HG03565 (cell line): Measurements from ENCODE around the gene GLRX3.
A peak's percentile ranks its signal among the peaks of the same experiment; 100 is the strongest.
"Not testable (repeated sequence)": the region's sequence is repeated elsewhere in the genome, so short reads cannot be mapped to it uniquely, and the experiment has no call there.

Experiments used
- ATAC-seq: cut with Tn5 transposase; IDR thresholded peaks from one replicate; pipeline ENCODE4 v1.9.1; 2021; ENCODE audit warnings: mild to moderate bottlenecking, moderate library complexity; ENCODE audit not compliant: unreplicated experiment

The GLRX3 gene

GRCh38 chr10:130136226-130137089 lies at the start of gene GLRX3:
Gene GLRX3, plus strand, starts transcription at chr10:130136391. Its CDS starts 30 bp downstream, at chr10:130136421.
- peak; percentile 68 for ATAC-seq

DNA sequence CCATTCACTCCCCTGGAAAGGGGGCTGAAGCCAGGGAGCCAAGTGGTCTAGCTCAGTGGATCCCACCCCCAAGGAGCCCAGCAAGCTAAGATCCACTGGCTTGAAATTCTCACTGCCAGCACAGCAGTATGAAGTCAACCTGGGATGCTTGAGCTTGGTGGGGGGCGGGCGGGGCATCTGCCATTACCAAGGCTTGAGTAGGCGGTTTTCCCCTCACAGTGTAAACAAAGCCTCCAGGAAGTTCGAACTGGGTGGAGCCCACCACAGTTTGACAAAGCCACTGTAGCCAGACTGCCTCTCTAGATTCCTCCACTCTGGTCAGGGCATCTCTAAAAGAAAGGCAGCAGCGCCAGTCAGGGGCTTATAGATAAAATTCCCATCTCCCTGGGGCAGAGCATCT lies 45.6 kb upstream of the GLRX3 start:
- not testable (repeated sequence) for ATAC-seq

- no peak for ATAC-seq
Observed at GRCh38 chr10:130099344-130099743, 36.8 kb upstream of the GLRX3 start.

GRCh38 chr10:130105724-130106123 lies 30.5 kb upstream of the GLRX3 start:
- no peak for ATAC-seq

DNA sequence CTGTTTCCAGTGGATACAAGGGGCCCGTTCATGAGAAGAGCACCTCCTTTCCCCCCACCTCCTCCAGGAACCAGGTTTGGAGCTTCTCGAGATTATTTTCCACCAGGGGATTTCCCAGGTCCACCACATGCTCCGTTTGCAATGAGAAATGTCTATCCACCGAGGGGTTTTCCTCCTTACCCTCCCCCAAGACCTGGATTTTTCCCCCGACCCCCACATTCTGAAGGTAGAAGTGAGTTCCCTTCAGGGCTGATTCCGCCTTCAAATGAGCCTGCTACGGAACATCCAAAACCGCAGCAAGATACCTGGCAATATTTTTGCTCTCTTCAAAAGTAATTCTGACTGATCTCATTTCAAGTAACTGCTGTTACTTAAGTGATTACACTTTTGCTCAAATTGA lies 28.0 kb upstream of the GLRX3 start:
- not testable (repeated sequence) for ATAC-seq

DNA sequence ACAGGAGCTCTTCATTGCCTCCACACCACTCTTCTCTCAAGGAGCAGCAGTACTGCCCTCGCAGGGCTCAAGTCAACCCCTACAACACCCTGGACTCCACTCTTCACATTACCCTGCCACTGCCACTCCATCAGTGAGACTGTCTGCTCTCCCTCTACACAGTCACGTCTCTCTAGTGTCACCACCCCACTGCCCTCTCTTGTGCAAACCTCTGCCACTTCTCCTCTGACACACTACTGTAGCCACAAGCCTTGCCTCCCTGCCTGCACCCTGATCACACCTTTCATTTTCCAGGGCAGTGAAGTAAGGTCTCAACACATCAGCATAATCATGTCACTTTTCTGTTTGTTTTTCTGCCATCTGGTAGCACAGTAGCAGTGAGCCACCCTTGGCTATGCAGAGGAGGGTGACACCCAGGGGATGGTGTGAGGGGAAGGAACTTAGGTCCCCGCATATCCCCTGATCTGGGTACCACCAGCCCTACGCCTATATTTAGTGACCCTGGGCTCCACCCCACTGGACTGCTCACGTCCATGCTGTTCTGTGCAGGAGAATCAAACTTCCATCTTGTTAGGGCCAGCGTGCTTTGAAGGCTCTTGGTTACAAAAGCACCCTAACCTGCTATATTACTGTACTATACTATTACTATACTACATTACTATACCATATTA lies 27.1 kb upstream of the GLRX3 start:
- no peak for ATAC-seq

DNA sequence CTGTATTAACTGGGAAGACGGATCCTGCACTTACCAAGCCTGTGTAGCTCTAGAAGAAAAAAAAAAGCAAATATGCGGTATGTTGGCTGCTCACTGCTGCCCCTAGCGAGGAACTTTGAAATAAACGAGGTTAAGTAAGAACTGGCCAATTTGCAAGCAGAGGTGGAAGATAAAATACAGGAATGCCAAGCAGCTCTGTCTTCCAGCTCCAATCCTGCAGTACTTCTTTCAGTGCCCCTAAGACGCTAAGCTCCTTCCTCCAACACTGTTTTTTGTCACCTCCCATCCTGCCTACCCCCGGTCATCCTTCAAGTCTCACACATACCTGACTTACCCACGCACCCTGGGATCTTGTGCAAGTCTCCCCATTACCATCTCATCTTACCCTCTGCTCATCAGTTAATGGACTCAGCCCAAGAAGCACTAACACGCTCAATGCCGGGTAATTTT lies 26.4 kb upstream of the GLRX3 start:
- ATAC-seq, result no peak

DNA sequence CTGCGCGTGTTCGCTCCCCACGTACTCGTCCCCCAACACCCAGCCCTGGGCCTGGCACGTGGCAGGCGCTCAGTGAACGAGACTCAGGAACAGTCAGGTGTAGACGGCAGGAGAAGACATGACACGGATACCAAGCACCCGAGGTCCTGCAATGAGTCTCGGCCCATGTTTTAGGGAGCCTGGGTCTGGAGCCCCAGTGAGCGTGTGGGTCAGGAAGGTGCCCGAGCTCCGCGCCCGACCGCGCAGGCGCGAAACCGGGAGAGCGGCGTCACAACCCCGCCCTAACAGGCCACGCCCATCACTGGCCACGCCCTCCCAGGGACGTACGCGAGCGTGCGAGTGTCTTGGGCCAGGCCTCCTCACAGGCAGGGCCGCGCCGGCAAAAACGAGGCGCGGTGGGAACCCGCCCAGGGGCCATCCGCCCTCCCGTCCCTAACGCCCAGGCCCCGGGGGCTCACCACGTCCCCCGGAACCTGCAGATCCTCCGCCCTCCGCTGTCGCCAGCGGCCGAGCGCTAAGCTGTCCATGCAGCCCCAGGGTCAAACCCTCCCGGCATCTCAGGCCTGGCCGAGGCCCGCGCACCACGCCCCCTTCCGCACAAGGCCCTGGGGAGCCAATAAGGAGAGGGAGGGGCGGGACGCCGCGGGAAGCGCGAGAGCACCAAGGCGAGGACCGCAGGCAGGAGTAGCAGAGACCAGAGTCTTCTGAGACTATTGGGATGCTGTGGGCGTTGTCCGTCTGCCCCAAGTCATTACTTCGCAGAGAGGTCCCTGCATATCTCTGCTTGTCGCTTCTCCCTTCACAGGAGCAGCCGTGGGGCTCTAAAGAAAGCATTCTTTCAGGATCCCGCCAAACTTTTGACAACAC lies 25.7 kb upstream of the GLRX3 start, which contains the start of gene C10orf143:
TSS of gene C10orf143 (minus strand) at position 585 of the 867 bp plus-strand sequence. CDS start at position 527, 58 bp downstream.
- ATAC-seq, result peak; percentile 66

GRCh38 chr10:130111113-130111851 lies 24.9 kb upstream of the GLRX3 start:
- ATAC-seq, result peak; percentile 74

- no peak for ATAC-seq
Observed at GRCh38 chr10:130111852-130112180, 24.4 kb upstream of the GLRX3 start.

- ATAC-seq, result no peak
Observed at GRCh38 chr10:130112821-130113220, 23.4 kb upstream of the GLRX3 start.

DNA sequence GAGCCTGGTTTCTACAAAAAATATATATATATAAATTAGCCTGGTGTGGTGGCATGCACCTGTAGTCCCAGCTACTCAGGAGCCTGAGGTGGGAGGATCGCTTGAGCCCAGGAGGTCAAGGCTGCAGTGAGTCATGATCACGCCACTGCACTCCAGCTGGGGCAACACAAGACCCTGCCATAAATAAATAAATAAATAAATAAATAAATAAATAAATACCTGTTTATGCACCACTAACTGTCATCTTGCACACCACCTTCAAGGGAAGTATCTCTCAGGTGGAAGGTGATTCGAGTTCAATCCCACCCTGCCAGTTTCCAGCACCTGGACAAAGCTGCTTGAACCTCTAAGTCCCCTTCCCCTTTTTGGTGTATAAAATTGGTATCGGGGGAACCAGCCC lies 19.2 kb upstream of the GLRX3 start:
- not testable (repeated sequence) for ATAC-seq

GRCh38 chr10:130117535-130117934 lies 18.7 kb upstream of the GLRX3 start:
- ATAC-seq, result not testable (repeated sequence)

- ATAC-seq, result no peak
Observed at GRCh38 chr10:130121486-130122079, 14.6 kb upstream of the GLRX3 start.

GRCh38 chr10:130127364-130128061 lies 8.7 kb upstream of the GLRX3 start:
- peak; percentile 97 for ATAC-seq

GRCh38 chr10:130128062-130128781 lies 8.0 kb upstream of the GLRX3 start:
- ATAC-seq, result no peak

DNA sequence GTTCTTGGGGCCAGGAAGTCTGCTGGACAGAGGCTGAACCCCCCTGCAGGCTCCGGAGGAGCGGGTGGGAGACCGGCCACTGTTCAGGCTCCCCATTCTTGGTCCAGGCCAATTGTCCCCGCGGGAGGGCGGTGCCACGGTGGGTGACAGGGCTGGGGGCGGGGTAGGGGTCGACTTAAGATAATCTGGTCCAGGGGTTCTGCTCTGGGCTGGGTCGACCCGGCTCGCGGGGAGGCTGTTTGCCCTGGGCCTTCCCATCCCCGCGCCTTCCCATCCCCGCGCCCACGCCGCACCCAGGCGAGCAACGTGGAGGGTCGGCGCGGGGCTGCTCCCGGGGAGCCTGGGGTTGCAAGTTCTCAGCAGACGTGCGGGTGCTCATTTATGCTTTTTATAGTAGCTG lies 7.3 kb upstream of the GLRX3 start:
- no peak for ATAC-seq

DNA sequence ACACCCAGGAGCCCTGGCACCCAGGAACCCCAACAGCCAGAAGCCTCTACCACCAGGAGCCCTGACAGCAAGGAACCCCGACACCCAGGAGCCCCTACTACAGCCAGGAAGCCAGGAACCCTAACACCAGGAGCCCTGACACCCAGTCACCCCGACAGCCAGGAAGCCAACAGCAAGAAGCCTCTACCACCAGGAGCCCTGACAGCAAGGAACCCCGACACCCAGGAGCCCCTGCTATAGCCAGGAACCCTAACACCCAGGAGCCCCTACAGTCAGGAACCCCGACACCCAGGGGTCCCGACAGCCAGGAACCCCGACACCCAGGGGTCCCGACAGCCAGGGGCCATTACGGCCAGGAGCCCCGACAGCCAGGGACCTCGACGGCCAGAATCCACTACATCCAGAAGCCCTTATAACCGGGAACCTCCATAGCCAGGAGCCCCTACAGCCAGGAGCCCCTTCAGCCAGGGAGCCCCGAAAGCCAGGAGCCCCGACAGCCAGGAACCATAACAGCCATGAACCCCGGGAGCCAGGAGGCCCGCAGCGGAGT lies 440 bp upstream of the GLRX3 start:
- no peak for ATAC-seq

GRCh38 chr10:130137090-130137448 lies 878 bp downstream of the GLRX3 start:
- no peak for ATAC-seq
